IMR-90 (cell line): ENCODE data around the gene SLC30A7.

Experiments
- POLR2A ChIP-seq: IDR thresholded peaks from 2 replicates; pipeline ENCODE4 v1.6.1; 2012; ENCODE audit warnings: mild to moderate bottlenecking, low read depth, low read length
- USF2 ChIP-seq: fragments of 150-350 bp; IDR thresholded peaks from 2 replicates; pipeline ENCODE4 v1.6.1; 2017; ENCODE audit warnings: mild to moderate bottlenecking, antibody characterized with exemption, low read length, low read depth
- TF ChIP-seq, protein P1 (sequence below): fragments of 150-350 bp; IDR thresholded peaks from 2 replicates; pipeline ENCODE4 v1.6.1; 2016; ENCODE audit warnings: low read depth, mild to moderate bottlenecking, low read length, moderate library complexity, borderline replicate concordance
- TF ChIP-seq, protein P2 (sequence below): conservative IDR thresholded peaks from 2 replicates; pipeline ENCODE4 v1.5.1; 2012; ENCODE audit warnings: mild to moderate bottlenecking, low read depth, low read length, improper control_type of control experiment

DNA sequence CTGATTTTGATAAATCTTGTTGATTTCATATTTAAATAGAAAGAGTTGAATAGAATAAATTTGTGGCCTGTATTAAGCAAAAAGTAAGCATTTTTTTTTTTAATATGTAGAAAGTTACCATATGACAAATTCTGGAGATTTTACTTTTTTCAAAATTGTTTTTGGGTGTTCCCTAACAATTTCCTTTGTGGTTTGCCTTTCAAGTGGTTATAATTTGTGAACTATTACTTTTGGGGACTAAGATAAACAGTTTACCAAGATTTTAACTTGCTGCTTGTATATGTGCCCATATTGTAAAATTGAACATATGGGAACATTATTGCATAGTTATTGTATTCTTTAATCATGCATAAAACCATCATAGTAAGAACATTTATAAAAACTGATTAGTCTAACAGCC lies 34.6 kb downstream of the SLC30A7 start:
- TF ChIP-seq, protein P1, sequence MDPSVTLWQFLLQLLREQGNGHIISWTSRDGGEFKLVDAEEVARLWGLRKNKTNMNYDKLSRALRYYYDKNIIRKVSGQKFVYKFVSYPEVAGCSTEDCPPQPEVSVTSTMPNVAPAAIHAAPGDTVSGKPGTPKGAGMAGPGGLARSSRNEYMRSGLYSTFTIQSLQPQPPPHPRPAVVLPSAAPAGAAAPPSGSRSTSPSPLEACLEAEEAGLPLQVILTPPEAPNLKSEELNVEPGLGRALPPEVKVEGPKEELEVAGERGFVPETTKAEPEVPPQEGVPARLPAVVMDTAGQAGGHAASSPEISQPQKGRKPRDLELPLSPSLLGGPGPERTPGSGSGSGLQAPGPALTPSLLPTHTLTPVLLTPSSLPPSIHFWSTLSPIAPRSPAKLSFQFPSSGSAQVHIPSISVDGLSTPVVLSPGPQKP = no peak
- TF ChIP-seq, protein P2, sequence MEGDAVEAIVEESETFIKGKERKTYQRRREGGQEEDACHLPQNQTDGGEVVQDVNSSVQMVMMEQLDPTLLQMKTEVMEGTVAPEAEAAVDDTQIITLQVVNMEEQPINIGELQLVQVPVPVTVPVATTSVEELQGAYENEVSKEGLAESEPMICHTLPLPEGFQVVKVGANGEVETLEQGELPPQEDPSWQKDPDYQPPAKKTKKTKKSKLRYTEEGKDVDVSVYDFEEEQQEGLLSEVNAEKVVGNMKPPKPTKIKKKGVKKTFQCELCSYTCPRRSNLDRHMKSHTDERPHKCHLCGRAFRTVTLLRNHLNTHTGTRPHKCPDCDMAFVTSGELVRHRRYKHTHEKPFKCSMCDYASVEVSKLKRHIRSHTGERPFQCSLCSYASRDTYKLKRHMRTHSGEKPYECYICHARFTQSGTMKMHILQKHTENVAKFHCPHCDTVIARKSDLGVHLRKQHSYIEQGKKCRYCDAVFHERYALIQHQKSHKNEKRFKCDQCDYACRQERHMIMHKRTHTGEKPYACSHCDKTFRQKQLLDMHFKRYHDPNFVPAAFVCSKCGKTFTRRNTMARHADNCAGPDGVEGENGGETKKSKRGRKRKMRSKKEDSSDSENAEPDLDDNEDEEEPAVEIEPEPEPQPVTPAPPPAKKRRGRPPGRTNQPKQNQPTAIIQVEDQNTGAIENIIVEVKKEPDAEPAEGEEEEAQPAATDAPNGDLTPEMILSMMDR = no peak
- TF ChIP-seq POLR2A (no peak), USF2 (no peak)
